IPS DF 19.7 (cell line): ENCODE results near the gene HNRNPUL1.

Source experiments
- DNase-seq: peaks from one replicate; pipeline ENCODE4 v3.0.0-alpha.2; 2013; ENCODE audit warnings: low read depth, low spot score

Gene HNRNPUL1

DNA sequence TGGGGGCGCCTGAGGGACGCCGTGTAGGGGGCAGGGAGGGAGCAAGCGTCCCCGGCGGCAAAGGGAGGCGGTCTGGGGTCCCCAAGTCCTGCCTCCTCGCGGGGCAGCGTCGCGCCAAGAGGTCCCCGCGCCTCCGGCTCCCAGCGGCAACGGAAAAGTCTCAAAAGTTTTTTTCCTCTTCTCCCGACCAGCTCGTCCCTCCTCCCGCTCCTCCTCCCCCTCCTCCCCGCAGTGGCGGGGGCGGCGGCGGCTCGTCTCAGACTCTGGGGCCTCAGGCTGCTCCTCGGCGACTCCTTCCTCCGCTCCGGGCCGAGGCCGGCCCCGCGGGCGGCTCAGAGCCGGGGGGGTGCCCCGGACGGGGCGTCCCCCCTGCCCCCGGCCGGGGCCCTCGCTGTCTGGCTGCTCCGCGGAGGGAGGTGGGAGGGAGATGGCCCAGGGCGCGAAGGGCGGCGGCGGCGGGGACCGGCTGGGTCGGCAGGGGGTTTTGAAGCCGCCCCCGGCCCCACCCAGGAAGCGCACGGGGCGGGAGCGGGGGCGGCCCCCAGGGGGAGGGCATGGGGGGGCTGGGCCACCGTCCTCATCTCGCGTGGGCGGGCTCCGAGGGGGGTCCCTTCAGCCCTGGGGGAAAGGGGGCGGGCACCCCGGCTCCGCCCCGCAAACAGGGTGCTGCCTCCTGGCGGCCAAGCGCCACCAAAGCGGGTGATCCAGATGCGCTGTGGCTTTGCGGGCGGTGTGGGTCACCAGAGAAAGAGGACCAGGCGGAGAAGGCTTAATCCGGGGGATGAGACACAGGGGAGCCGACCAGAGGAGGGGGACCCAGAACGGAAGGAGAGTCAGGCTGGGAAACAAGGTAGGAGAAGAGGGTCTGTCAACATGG is 89.5 kb downstream of the HNRNPUL1 start, which contains the start of gene TGFB1:
Gene TGFB1 (minus strand): TSS at position 457 of the 877 bp plus-strand sequence. CDS start 878 bp downstream, outside the sequence.
- DNase-seq = no peak

DNA sequence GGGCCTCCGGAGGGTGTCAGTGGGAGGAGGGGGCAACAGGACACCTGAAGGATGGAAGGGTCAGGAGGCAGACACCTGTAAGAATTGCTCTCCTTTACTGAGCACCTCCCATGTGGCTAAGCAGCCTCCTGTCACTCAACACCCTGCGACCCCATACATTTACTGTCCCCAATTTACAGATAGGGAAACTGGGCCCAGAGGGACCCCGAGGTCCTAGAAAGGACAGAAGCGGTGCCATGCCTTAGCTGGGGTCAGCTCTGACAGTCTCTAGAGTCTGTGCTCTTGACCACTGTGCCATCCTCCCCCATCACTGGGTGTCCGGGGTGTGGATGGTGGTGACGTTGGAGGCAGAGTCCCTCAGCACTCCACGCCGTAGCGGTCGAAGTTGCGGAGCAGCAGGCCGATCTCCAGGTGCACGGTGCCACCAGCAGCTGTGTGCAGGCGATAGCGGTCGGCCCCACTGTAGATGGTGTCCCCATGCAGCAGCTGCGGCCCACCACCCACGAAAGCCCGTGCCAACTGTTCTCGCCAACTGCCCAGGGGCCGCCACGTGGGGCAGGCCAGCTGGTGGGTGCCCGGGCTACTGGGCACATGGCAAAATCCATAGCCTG is 90.3 kb downstream of the HNRNPUL1 start:
- DNase-seq = no peak

DNA sequence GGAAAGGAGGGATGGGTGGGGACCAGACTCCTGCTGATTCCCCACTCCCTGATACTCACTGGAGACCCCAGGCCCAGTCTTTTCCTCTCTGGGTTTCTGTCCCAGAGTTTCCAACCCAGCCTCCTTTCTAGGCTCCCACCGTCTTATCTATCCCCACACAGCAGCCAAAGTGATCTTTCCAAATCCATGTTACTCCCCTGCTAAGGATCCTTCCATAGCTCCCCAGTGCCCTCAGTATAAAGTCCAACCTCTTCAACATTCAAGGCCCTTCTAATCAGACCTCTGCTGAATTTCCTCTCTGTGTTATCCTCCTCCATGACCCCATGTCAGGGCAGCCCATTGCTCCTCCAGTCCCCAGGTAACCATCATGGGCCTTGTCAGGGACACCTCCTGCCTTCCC is 90.9 kb downstream of the HNRNPUL1 start:
- DNase-seq = no peak

DNA sequence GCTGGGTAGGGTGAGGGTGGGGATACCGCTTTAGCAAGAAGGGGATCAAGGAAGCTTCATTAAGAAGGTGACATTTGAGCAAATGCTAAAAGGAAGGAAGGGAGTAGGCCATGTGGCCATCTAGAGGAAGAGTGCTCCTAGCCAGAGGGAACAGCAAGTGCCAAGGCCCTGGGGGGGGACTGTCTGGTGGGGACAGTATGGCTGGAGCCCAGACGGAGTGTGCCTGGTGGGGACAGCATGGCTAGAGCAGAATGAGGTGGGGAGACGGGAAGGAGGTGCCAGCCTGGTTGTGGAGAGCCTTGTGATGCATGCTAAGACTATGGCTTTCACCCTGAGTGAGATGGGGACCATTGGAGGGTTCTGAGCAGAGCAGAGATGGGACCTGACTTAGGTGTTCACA is 91.6 kb downstream of the HNRNPUL1 start:
- no peak for DNase-seq

DNA sequence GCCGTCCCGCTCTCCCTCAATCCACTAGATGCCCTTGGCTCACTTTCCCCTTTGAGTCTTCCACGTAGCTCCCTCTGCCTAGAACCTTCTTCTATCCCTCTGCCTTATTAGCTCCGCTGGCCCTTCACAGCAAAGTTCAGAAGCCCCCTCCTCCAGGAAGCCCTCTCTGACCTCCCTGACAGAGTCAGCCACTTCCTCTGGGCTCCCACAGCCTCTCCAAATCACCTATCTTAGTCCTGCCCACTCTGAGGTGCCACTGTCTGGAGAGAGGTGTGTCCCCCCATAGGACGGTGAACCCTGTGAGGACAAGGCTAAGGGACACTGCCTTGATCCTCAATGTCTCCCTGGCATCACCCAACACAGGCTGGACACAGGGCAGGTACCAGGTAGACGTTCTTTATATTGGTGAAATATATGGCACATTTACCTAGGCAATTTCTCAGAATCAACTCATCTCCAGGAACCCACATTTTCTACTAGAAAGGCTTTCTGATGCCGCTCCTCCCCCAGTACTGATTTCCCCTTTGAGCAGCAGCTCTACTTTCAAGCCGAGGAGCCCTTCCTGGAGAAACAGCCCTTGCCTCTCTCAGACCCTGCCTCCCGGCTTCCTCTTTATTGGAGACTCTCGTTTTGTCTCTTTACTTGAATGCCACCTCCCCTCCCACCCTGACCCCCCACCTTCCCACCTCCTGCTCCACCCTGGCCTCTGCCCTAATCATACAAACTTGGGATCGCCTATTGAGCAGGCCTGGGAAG is 93.0 kb downstream of the HNRNPUL1 start:
- DNase-seq = no peak
